A549 (cell line): Measurements from ENCODE around the gene ABRAXAS1. TPM values are rescaled to one million over a fixed set of nuclear protein-coding genes. Genes with fewer than 3 reads are reported as not detected.

Experiments
- ATAC-seq, 2 experiments: fragments of 200-7000 bp in 1 of 2; fragments of >200 bp in 1 of 2; cut with Nextera tagmentation in 1 of 2; cut with Tn5 transposase in 1 of 2; 3 replicates each; pipeline versions ENCODE4 v1.8.0 to v1.9.1; 2018 to 2020; ENCODE audit warnings: mild to moderate bottlenecking in 1 of 2, moderate library complexity in 1 of 2
- CTCF ChIA-PET: fragments of 300-600 bp; sonication (Branson Sonifier 250); formaldehyde crosslinking; extraction: SDS; loops from one replicate; lab custom pipeline; 2021; ENCODE audit warnings: antibody characterized with exemption, inconsistent platforms; lab: Yijun Ruan, JAX
- POLR2A ChIA-PET: fragments of 350-600 bp; formaldehyde crosslinking; extraction: SDS; loops from one replicate; lab custom pipeline; 2021; ENCODE audit warnings: antibody characterized with exemption, inconsistent platforms; lab: Yijun Ruan, JAX
- DNase-seq, 2 experiments: peaks; one replicate each; pipeline versions ENCODE4 v3.0.0 to v3.0.0-alpha.2; 2011 to 2016; ENCODE audit warnings: low read depth in 1 of 2, low spot score in 1 of 2
- FAIRE-seq: peaks from 2 replicates; lab custom pipeline; 2011; peaks lifted over from hg19 to GRCh38; lab: Jason Lieb, UNC
- H3K27ac ChIP-seq, 2 experiments: fragments of >200 bp; sonication (Bioruptor Twin); formaldehyde crosslinking; 3 replicates each; pipeline ENCODE4 v1.5.1; 2016 to 2017
- H3K4me1 ChIP-seq: fragments of >200 bp; sonication (Bioruptor Twin); formaldehyde crosslinking; 3 replicates; pipeline ENCODE4 v1.6.1; 2016
- H3K4me2 ChIP-seq: fragments of >200 bp; sonication (Bioruptor Twin); formaldehyde crosslinking; 3 replicates; pipeline ENCODE4 v1.6.1; 2016
- H3K4me3 ChIP-seq: fragments of >200 bp; sonication (Bioruptor Twin); formaldehyde crosslinking; 3 replicates; pipeline ENCODE4 v1.5.1; 2016
- H3K9me3 ChIP-seq: fragments of >200 bp; sonication (Bioruptor Twin); formaldehyde crosslinking; 3 replicates; pipeline ENCODE4 v1.6.1; 2016
- EHMT2 ChIP-seq: fragments of 200-600 bp; sonication (generic); IDR thresholded peaks from 2 replicates; pipeline ENCODE4 v1.6.1; 2016; ENCODE audit warnings: antibody characterized with exemption, low read depth, mild to moderate bottlenecking, moderate library complexity
- FOSB ChIP-seq: fragments of 250-450 bp; sonication (Bioruptor Pico); IDR thresholded peaks from 2 replicates; pipeline ENCODE4 v1.5.0; 2020; ENCODE audit warnings: mild to moderate bottlenecking, moderate library complexity
- HDAC2 ChIP-seq: fragments of 200-600 bp; sonication (generic); IDR thresholded peaks from 2 replicates; pipeline ENCODE4 v1.6.1; 2016
- HEYL ChIP-seq: fragments of 250-450 bp; sonication (Bioruptor Pico); IDR thresholded peaks from 2 replicates; pipeline ENCODE4 v1.8.0; 2021; ENCODE audit warnings: mild to moderate bottlenecking, moderate library complexity
- HOXA7 ChIP-seq: fragments of 250-450 bp; sonication (Bioruptor Pico); IDR thresholded peaks from 2 replicates; pipeline ENCODE4 v1.5.0; 2020; ENCODE audit warnings: mild to moderate bottlenecking, moderate library complexity
- HOXB13 ChIP-seq: fragments of 250-450 bp; sonication (Bioruptor Pico); IDR thresholded peaks from 2 replicates; pipeline ENCODE4 v1.5.0; 2020; ENCODE audit warnings: low read depth, mild to moderate bottlenecking, moderate library complexity
- JUN ChIP-seq, 2 experiments: fragments of >200 bp; sonication (Bioruptor Twin); formaldehyde crosslinking; IDR thresholded peaks; 2 replicates in 1 of 2; 3 replicates in 1 of 2; pipeline ENCODE4 v1.6.1; 2016 to 2017
- MYC ChIP-seq: IDR thresholded peaks from 2 replicates; pipeline ENCODE4 v1.6.1; 2012; ENCODE audit warnings: mild to moderate bottlenecking, inconsistent platforms, low read length, improper control_type of control experiment, borderline replicate concordance
- NPAS2 ChIP-seq: fragments of 250-450 bp; sonication (Bioruptor Pico); IDR thresholded peaks from 2 replicates; pipeline ENCODE4 v1.8.0; 2022; ENCODE audit warnings: mild to moderate bottlenecking, moderate library complexity, borderline replicate concordance
- NR3C1 ChIP-seq: fragments of >200 bp; sonication (Bioruptor Twin); formaldehyde crosslinking; IDR thresholded peaks from 3 replicates; pipeline ENCODE4 v1.6.1; 2017
- POLR2A ChIP-seq: IDR thresholded peaks from 2 replicates; pipeline ENCODE4 v1.6.1; 2012; ENCODE audit warnings: mild to moderate bottlenecking, low read length
- RNF2 ChIP-seq: fragments of 200-600 bp; sonication (generic); IDR thresholded peaks from 2 replicates; pipeline ENCODE4 v1.6.1; 2016; ENCODE audit warnings: low read depth, mild to moderate bottlenecking, antibody characterized with exemption, moderate library complexity, borderline replicate concordance
- SMC3 ChIP-seq: fragments of >200 bp; sonication (Bioruptor Twin); formaldehyde crosslinking; IDR thresholded peaks from 3 replicates; pipeline ENCODE4 v1.6.1; 2018; ENCODE audit warnings: inconsistent platforms
- SREBF2 ChIP-seq: fragments of 450-650 bp; IDR thresholded peaks from 2 replicates; pipeline ENCODE4 v1.6.1; 2014; ENCODE audit warnings: mild to moderate bottlenecking, moderate library complexity
- TFCP2L1 ChIP-seq: fragments of 250-450 bp; sonication (Bioruptor Pico); IDR thresholded peaks from 2 replicates; pipeline ENCODE4 v1.5.0; 2021; ENCODE audit warnings: mild to moderate bottlenecking
- ZFP36 ChIP-seq: fragments of 450-650 bp; IDR thresholded peaks from 2 replicates; pipeline ENCODE4 v1.6.1; 2014; ENCODE audit warnings: borderline replicate concordance; ENCODE audit not compliant: partially characterized antibody
- WGBS: methylation state at CpG from one replicate; pipeline ENCODE4 v1.1.6; 2017; ENCODE audit errors: missing lambda C conversion rate; 5-methylcytosine and 5-hydroxymethylcytosine counted together
- polyA plus RNA-seq, 4 experiments: library from polyadenylated mRNA; depleted of rRNA in 3 of 4; stranded (reverse); fragments of >200 nt; fragmentation: RNase III in 1 of 4; extraction: RNeasy Plus Mini Kit Qiagen cat#74134 plus additional on column Dnase treatment in 1 of 4; gene quantifications; 2 replicates in 3 of 4; 3 replicates in 1 of 4; pipeline ENCODE4 v1.2.3, GENCODE V29; 2011 to 2017
- TF ChIP-seq, protein P1 (sequence below): fragments of >200 bp; sonication (Bioruptor Twin); formaldehyde crosslinking; IDR thresholded peaks from 3 replicates; pipeline ENCODE4 v1.5.1; 2016
- TF ChIP-seq, protein P2 (sequence below): fragments of 250-450 bp; sonication (Bioruptor Pico); IDR thresholded peaks from 2 replicates; pipeline ENCODE4 v1.5.0; 2020; ENCODE audit warnings: low read depth, mild to moderate bottlenecking, moderate library complexity
- TF ChIP-seq, protein P3 (sequence below): fragments of 150-350 bp; IDR thresholded peaks from 2 replicates; pipeline ENCODE4 v1.6.1; 2014; ENCODE audit warnings: low read depth, mild to moderate bottlenecking, low read length
- TF ChIP-seq, protein P4 (sequence below): fragments of 250-450 bp; sonication (Bioruptor Pico); IDR thresholded peaks from 2 replicates; pipeline ENCODE4 v1.5.0; 2021; ENCODE audit warnings: mild to moderate bottlenecking, moderate library complexity, borderline replicate concordance

Gene ABRAXAS1
- polyA plus RNA-seq, 2 of the 4 experiments (the other 2 are of a cell fraction): 9.6 to 16.5 TPM

DNA sequence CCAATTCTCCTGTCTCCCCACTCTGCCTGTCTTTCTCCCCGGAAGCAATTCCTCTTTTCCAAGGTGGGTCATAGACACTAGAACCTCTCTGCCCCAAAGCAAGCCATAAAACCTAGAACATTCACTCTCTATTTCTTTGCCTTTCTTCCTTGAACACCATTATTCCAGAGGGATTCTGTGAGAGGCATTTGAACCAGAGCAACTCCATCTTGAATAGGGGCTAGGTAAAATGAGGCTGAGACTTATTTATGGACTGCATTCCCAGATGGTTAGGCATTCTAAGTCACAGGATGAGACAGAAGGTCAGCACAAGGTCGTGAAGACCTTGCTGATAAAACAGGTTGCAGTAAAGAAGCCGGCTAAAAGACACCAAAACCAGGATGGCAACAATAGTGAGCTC, 37.3 kb upstream of the ABRAXAS1 start (continued):
- TF ChIP-seq MYC (no peak), FOSB (CRISPR knock-in tag) (no peak), HDAC2 (no peak), JUN (IDR thresholded peaks at IDR 0.05) (no peak), SMC3 (no peak), SREBF2 (no peak)
- TF ChIP-seq, protein P1, sequence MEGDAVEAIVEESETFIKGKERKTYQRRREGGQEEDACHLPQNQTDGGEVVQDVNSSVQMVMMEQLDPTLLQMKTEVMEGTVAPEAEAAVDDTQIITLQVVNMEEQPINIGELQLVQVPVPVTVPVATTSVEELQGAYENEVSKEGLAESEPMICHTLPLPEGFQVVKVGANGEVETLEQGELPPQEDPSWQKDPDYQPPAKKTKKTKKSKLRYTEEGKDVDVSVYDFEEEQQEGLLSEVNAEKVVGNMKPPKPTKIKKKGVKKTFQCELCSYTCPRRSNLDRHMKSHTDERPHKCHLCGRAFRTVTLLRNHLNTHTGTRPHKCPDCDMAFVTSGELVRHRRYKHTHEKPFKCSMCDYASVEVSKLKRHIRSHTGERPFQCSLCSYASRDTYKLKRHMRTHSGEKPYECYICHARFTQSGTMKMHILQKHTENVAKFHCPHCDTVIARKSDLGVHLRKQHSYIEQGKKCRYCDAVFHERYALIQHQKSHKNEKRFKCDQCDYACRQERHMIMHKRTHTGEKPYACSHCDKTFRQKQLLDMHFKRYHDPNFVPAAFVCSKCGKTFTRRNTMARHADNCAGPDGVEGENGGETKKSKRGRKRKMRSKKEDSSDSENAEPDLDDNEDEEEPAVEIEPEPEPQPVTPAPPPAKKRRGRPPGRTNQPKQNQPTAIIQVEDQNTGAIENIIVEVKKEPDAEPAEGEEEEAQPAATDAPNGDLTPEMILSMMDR: no peak
- TF ChIP-seq, all 56 proteins: peak for 0

DNA sequence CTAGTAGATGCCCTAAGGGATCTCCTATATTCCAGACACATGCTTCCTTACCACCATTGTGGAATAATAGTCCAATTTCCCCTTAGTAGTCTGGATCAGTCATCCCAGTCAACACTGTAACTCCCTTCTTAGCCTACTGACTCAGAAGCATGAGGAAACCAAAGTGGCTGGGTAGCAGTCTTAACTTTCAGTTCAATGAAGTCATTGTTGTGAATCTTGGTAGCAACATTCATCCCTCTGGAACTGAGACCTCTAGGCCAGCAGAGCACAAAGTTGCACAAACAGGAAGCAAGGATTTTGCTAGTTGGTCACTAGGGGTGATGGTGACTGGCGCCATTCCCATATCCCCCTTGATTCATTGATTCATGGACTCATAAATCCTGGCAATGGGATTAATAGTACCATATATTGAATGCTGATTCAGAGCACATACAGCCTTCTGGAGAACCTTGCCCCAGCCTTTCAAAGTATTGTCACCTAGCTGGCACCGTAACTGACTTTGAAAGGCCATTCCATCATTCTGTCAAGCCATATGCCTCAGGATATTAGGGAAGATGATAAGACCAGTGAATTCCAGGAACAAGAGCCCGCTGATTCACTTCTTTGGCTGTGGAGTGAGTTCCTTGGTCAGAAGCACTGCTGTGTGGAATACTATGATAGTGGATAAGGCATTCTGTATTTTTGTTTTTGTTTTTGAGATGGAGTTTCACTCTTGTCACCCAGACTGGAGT, 31.3 kb upstream of the ABRAXAS1 start:
- no peaks in the 10 kb centered on the region for H3K9me3 ChIP-seq
- no peak for FAIRE-seq
- POLR2A ChIA-PET: no interaction called here
- peak in 1 of 2 experiments; percentile 19 for DNase-seq
- no peak; a peak in 2 of 6 replicates for ATAC-seq
- TF ChIP-seq, protein P2, sequence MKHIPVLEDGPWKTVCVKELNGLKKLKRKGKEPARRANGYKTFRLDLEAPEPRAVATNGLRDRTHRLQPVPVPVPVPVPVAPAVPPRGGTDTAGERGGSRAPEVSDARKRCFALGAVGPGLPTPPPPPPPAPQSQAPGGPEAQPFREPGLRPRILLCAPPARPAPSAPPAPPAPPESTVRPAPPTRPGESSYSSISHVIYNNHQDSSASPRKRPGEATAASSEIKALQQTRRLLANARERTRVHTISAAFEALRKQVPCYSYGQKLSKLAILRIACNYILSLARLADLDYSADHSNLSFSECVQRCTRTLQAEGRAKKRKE (CRISPR knock-in tag): no peak
- TF ChIP-seq, protein P3, sequence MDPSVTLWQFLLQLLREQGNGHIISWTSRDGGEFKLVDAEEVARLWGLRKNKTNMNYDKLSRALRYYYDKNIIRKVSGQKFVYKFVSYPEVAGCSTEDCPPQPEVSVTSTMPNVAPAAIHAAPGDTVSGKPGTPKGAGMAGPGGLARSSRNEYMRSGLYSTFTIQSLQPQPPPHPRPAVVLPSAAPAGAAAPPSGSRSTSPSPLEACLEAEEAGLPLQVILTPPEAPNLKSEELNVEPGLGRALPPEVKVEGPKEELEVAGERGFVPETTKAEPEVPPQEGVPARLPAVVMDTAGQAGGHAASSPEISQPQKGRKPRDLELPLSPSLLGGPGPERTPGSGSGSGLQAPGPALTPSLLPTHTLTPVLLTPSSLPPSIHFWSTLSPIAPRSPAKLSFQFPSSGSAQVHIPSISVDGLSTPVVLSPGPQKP: no peak
- TF ChIP-seq HOXA7 (CRISPR knock-in tag) (no peak), NR3C1 (no peak), HOXB13 (CRISPR knock-in tag) (no peak), RNF2 (no peak), TFCP2L1 (no peak), HEYL (CRISPR knock-in tag) (no peak), POLR2A (no peak), ZFP36 (no peak), NPAS2 (CRISPR knock-in tag) (no peak), HDAC2 (no peak), EHMT2 (no peak)
- TF ChIP-seq, protein P4, sequence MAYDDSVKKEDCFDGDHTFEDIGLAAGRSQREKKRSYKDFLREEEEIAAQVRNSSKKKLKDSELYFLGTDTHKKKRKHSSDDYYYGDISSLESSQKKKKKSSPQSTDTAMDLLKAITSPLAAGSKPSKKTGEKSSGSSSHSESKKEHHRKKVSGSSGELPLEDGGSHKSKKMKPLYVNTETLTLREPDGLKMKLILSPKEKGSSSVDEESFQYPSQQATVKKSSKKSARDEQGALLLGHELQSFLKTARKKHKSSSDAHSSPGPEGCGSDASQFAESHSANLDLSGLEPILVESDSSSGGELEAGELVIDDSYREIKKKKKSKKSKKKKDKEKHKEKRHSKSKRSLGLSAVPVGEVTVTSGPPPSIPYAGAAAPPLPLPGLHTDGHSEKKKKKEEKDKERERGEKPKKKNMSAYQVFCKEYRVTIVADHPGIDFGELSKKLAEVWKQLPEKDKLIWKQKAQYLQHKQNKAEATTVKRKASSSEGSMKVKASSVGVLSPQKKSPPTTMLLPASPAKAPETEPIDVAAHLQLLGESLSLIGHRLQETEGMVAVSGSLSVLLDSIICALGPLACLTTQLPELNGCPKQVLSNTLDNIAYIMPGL: no peak
- TF ChIP-seq, protein P1: no peak
- no peak overlapping the region for H3K27ac ChIP-seq
- CTCF ChIA-PET: no interaction called here
- H3K4me2 ChIP-seq: no peak overlapping the region
- 67% methylated on average over 3 of the region's 3 CpGs for WGBS
- no peak overlapping the region for H3K4me3 ChIP-seq
- no peaks in the 10 kb centered on the region for H3K4me1 ChIP-seq
